Epithelial cell of proximal tubule (primary cell): ENCODE data around the gene ZBTB49. TPM values are rescaled to one million over a fixed set of nuclear protein-coding genes. Genes with fewer than 3 reads are reported as not detected.
"Not testable (repeated sequence)": the region's sequence is repeated elsewhere in the genome, so short reads cannot be mapped to it uniquely, and the experiment has no call there.

Source experiments
- DNase-seq: peaks from one replicate; pipeline ENCODE4 v3.0.0-alpha.2; 2011; ENCODE audit warnings: low read depth
- H3K4me3 ChIP-seq: 2 replicates; pipeline ENCODE4 v1.5.1; 2011; ENCODE audit warnings: low read depth, mild to moderate bottlenecking, low read length
- total RNA-seq: library from RNA; depleted of rRNA; stranded (reverse); fragments of >200 nt; gene quantifications from 2 replicates; pipeline ENCODE4 v1.2.3, GENCODE V29; 2015
- TF ChIP-seq, protein P1 (sequence below): conservative IDR thresholded peaks from 2 replicates; pipeline ENCODE4 v1.5.1; 2012; ENCODE audit warnings: low read depth, mild to moderate bottlenecking, low read length

ZBTB49 gene
- total RNA-seq, 1 donor from 2014 or later: 1.2 TPM

GRCh38 chr4:4343038-4343437 lies 53.0 kb downstream of the ZBTB49 start:
- no peak for DNase-seq
- TF ChIP-seq, protein P1, sequence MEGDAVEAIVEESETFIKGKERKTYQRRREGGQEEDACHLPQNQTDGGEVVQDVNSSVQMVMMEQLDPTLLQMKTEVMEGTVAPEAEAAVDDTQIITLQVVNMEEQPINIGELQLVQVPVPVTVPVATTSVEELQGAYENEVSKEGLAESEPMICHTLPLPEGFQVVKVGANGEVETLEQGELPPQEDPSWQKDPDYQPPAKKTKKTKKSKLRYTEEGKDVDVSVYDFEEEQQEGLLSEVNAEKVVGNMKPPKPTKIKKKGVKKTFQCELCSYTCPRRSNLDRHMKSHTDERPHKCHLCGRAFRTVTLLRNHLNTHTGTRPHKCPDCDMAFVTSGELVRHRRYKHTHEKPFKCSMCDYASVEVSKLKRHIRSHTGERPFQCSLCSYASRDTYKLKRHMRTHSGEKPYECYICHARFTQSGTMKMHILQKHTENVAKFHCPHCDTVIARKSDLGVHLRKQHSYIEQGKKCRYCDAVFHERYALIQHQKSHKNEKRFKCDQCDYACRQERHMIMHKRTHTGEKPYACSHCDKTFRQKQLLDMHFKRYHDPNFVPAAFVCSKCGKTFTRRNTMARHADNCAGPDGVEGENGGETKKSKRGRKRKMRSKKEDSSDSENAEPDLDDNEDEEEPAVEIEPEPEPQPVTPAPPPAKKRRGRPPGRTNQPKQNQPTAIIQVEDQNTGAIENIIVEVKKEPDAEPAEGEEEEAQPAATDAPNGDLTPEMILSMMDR: no peak
- H3K4me3 ChIP-seq: no peak overlapping the region

DNA sequence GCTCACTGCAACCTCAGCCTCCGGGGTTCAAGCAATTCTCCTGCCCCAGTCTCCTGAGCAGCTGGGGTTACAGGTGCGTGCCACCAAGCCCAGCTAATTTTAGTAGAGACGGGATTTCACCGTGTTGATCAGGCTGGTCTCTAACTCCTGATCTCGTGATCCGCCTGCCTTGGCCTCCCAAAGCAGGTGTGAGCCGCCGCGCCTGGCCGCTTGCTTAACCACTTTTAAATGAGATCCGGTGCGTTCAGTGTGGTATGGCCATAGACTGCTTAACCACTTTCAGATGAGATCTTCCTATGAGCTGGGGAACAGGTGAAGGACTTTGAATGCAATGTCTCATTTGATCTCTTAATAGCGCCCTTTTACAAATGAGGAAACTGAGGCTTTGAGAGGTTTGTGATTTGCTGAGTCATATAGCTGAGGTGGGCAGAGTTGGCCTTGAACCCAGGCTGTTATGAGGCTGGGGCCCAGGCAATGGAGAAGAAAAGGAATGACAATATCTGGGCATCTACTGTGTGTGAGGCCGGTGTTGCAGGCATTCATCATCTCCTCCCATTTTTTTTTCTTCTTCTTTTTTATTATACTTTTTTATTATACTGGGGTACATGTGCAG lies 55.0 kb downstream of the ZBTB49 start:
- H3K4me3 ChIP-seq: no peak overlapping the region
- TF ChIP-seq, protein P1: no peak

DNA sequence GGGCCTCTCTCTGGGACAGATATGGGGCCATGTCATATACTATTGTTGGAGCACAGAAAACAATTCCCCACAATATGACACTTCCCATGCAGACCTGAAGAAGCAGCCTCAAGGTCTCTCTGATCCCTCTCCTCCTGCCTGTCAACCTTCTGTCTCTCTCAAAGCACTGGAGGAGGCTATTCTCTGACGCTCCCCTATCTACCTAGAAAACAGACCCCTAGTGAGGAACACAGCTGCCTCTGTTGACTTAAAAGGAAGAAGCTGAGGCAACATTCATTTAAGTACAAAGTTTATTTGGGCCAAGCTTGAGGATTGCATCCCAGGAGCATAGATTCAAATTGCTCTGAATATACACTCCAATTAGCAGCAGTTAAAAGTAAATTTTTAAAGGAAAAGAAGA lies 57.5 kb downstream of the ZBTB49 start:
- no peak for DNase-seq
- TF ChIP-seq, protein P1: no peak
- no peak overlapping the region for H3K4me3 ChIP-seq

More for the DNA sequence above, 55.0 kb downstream of the ZBTB49 start:
- DNase-seq: no peak

GRCh38 chr4:4348585-4348984 lies 58.5 kb downstream of the ZBTB49 start:
- not testable (repeated sequence) for DNase-seq, H3K4me3 ChIP-seq

DNA sequence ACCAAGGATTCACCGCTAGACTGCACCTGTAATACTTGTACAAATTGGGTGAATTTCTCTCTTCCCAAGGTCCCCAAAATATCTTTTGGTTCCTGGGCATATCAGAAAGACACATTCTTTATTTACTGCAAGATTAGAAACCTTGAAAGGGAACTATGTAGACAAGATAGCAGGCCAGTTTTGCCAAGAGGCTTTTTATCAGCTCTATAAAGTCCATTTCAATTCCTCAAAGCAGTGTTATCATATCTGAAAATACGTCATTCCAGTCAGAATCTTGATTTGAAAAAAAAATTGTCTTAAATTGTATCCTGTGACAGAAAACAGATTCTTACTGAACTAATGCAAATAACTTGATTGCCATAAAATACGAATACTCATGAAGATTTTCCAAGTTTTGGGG lies 59.8 kb downstream of the ZBTB49 start:
- TF ChIP-seq, protein P1: no peak
- no peak for DNase-seq
- H3K4me3 ChIP-seq: no peak overlapping the region

DNA sequence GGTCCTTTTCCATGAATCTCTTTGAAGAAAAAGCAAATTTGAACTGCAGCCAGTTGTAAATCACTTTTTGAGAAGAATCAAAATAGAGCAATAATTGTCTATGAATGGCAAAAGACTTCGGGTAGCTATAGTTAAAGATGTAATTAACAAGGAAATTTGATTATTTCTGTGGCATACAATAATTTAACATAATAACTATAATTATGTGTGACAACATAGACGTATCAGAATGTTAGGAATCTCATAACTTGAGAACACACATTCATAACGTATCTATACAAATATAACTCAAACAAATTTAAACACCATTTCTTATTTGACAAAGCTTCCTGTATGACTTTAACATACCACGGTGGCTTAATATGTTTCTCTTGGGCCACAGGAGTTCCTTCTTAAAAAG lies 60.9 kb downstream of the ZBTB49 start:
- TF ChIP-seq, protein P1: no peak
- no peak overlapping the region for H3K4me3 ChIP-seq
- no peak for DNase-seq

DNA sequence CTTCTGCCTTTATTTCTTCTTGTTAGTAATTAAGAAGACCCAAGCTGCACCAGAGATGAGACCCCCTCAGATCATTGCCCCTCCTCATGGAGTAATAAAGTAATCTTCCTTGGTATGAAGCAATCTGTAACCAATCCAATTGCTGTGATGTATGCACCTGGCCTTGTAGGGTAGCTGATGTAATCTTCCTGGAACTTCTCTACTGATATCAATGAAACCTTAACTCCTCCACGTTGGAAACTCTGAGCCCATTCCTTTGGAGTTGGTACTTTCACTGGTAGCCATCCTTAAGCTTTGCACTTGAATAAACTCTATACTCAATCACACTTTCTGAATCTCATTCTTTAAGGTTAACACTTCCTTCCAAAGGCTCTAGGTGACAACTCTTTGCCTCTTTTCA lies 65.3 kb downstream of the ZBTB49 start:
- TF ChIP-seq, protein P1: no peak
- H3K4me3 ChIP-seq: no peak overlapping the region
- no peak for DNase-seq
